Measurements from ENCODE around the gene PRKCA.

The PRKCA gene

DNA sequence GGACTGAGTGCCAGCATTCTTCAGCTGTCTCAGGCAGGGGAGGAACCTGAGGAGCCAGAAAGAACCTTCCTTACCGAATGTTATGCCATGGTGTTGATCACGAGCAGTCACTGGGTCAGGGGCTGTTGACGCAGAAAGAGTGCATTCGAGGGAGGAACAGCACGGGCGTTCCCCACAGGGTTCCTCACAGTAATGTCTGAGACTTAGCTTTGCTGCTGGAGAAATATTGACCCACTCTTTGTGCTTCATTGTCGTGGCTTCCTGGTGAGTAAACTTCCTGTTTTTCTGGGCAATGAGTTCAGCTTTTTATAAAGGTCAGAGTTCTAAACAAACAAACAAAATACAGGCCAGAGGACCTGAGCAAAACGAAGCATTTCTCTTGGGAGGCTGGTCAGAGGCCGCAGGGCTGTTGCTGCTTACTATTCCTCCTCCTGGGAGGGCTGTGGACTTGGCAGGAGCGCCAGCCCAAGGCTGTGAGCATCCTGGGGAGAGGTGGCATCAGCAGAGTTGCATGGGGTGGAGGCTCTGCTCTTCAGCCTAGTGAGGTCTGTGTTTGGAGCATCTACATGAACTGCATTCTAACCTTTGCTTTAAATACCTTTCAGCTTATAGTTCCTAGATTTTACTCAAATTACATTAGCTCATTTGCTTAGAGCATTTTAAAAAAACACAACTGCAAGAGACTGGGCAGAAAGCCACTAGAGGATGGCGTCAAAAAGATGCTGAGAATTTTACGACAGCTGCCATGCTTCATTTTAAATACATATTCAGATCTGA, 389.4 kb downstream of the PRKCA start:
- H3K36me3 ChIP-seq: no peaks in the 10 kb centered on the region
- TF ChIP-seq, protein P1, sequence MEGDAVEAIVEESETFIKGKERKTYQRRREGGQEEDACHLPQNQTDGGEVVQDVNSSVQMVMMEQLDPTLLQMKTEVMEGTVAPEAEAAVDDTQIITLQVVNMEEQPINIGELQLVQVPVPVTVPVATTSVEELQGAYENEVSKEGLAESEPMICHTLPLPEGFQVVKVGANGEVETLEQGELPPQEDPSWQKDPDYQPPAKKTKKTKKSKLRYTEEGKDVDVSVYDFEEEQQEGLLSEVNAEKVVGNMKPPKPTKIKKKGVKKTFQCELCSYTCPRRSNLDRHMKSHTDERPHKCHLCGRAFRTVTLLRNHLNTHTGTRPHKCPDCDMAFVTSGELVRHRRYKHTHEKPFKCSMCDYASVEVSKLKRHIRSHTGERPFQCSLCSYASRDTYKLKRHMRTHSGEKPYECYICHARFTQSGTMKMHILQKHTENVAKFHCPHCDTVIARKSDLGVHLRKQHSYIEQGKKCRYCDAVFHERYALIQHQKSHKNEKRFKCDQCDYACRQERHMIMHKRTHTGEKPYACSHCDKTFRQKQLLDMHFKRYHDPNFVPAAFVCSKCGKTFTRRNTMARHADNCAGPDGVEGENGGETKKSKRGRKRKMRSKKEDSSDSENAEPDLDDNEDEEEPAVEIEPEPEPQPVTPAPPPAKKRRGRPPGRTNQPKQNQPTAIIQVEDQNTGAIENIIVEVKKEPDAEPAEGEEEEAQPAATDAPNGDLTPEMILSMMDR (IDR thresholded peaks at IDR 0.05): no peak
- no peaks in the 10 kb centered on the region for H3K9me3 ChIP-seq
- no peaks in the 10 kb centered on the region for H3K27me3 ChIP-seq
- H3K27ac ChIP-seq: no peak overlapping the region
- no peak overlapping the region for H3K4me3 ChIP-seq (ENCODE audit: low read depth in 1 of 2, low read length in 1 of 2)
- no peaks in the 10 kb centered on the region for H3K4me1 ChIP-seq (ENCODE audit: control insufficient read depth in 1 of 2, insufficient read depth in 1 of 2, low read depth in 1 of 2, low read length in 1 of 2)

DNA sequence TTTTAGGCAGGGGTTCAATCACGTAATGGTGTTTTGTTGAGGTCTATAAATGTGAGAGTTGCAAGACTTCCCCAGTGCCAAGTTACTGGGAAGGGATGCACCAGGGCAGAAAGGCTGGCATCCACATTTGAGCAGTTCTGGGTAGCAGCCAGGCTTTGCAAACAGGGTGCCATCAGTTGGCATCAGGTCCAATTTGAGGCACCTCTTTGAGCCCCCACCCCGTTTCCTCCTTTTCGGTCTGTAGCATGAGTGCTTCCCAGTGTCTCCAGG, 389.9 kb downstream of the PRKCA start:
- no peak overlapping the region for H3K4me3 ChIP-seq (ENCODE audit: low read depth in 1 of 2, low read length in 1 of 2)
- TF ChIP-seq, protein P1 (IDR thresholded peaks at IDR 0.05): no peak
- no peaks in the 10 kb centered on the region for H3K9me3 ChIP-seq
- H3K4me1 ChIP-seq (ENCODE audit: control insufficient read depth in 1 of 2, insufficient read depth in 1 of 2, low read depth in 1 of 2, low read length in 1 of 2): no peaks in the 10 kb centered on the region
- no peaks in the 10 kb centered on the region for H3K27me3 ChIP-seq
- no peak overlapping the region for H3K27ac ChIP-seq
- no peaks in the 10 kb centered on the region for H3K36me3 ChIP-seq

DNA sequence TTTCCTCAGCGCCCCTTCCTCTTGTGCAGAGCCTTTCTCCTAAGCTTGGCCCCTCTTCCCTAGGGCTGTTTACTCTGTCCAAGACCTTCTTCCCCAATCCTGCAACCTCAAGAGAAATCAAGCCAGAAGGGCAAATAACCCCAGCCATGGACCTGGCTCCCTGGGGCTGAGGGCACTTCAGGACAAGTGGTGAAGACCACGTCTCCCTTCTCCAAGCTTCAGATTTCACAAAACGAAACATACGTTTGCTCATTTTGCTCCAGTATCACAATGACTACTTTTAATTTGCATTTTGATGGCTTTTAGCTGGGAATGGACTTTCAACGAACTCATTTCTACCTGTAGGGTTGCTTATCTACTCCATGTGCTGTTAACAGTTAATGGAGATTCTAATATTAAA, 392.7 kb downstream of the PRKCA start:
- no peak overlapping the region for H3K4me3 ChIP-seq (ENCODE audit: low read depth in 1 of 2, low read length in 1 of 2)
- no peaks in the 10 kb centered on the region for H3K36me3 ChIP-seq
- H3K27ac ChIP-seq: no peak overlapping the region
- TF ChIP-seq, protein P1 (IDR thresholded peaks at IDR 0.05): no peak
- no peaks in the 10 kb centered on the region for H3K27me3 ChIP-seq
- no peaks in the 10 kb centered on the region for H3K4me1 ChIP-seq (ENCODE audit: control insufficient read depth in 1 of 2, insufficient read depth in 1 of 2, low read depth in 1 of 2, low read length in 1 of 2)
- no peaks in the 10 kb centered on the region for H3K9me3 ChIP-seq

DNA sequence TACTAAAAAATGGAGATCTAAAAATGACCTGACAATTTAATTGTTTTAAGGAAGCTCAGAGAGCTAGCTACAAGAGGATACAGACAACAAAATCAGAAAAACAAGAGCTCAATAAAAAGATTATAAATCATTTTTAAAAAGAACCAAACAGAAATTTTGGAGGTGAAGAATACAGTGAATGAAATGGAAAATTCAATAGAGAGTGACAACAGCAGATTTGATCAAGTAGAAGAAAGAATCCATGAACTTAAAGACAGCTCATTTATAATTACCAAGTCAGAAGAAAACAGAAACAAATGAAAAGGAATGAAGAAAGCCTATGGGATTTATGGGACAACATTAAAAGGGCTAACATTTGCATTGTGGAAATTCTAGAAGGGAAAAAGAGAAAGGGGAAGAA, 395.9 kb downstream of the PRKCA start:
- Histone ChIP-seq H3K27me3 (no peaks in the 10 kb centered on the region), H3K4me1 (ENCODE audit: control insufficient read depth in 1 of 2, insufficient read depth in 1 of 2, low read depth in 1 of 2, low read length in 1 of 2) (no peaks in the 10 kb centered on the region), H3K4me3 (ENCODE audit: low read depth in 1 of 2, low read length in 1 of 2) (no peak overlapping the region), H3K36me3 (no peaks in the 10 kb centered on the region), H3K9me3 (no peaks in the 10 kb centered on the region), H3K27ac (no peak overlapping the region)
- TF ChIP-seq, protein P1 (IDR thresholded peaks at IDR 0.05): no peak

DNA sequence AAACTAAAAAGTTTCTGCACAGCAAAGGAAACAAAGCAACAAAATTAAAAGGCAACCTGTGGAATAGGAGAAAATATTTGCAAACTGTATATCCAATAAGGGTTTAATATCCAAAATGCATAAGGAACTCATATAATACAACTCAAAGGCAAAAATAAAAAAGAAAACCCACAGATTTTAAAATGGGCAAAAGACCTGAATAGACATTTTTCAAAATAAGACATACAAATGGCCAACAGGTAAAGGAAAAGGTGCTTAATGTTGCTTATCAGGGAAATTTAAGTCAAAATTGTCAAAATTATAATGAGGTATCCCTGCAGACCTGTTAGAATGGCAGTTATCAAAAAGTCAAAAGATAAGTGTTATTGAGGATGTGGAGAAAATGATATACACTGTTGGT, 399.0 kb downstream of the PRKCA start:
- H3K36me3 ChIP-seq: no peaks in the 10 kb centered on the region
- H3K4me1 ChIP-seq (ENCODE audit: control insufficient read depth in 1 of 2, insufficient read depth in 1 of 2, low read depth in 1 of 2, low read length in 1 of 2): no peaks in the 10 kb centered on the region
- TF ChIP-seq, protein P1 (IDR thresholded peaks at IDR 0.05): no peak
- H3K27ac ChIP-seq: no peak overlapping the region
- H3K27me3 ChIP-seq: no peaks in the 10 kb centered on the region
- H3K9me3 ChIP-seq: no peaks in the 10 kb centered on the region
- H3K4me3 ChIP-seq (ENCODE audit: low read depth in 1 of 2, low read length in 1 of 2): no peak overlapping the region

All from neutrophil (primary cell).